GM21723 (cell line): Measurements from ENCODE around the gene PGM5.
A peak's percentile ranks its signal among the peaks of the same experiment; 100 is the strongest.

Source experiments
- ATAC-seq: cut with Tn5 transposase; IDR thresholded peaks from one replicate; pipeline ENCODE4 v1.9.1; 2021; ENCODE audit warnings: mild to moderate bottlenecking, moderate library complexity; ENCODE audit not compliant: unreplicated experiment

PGM5 gene

DNA sequence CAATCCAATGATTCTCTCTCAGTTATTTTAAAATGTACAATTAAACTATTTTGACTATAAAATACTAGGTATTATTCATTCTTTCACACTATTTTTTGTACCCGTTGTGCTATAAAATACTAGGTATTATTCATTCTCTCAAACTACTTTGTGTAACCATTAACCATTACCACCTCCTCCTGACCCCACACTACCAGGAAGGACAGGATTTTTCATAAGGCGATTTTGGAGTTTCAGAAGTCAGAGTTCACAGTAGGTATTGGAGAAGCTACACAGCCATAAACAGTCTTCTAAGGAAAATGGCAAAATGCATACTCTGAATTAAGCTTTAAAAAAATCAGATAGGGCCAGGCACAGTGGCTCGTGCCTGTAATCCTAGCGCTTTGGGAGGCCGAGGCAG is 219.4 kb downstream of the PGM5 start:
- ATAC-seq = no peak

- ATAC-seq = peak; percentile 92
Measured at GRCh38 chr9:68577774-68578591, 221.6 kb downstream of the PGM5 start.
